Activated B cell treated with CpG ODN at 0.5 μM for 24 hours (primary cell): ENCODE results near the gene STIM1. TPM values are rescaled to one million over a fixed set of nuclear protein-coding genes. Genes with fewer than 3 reads are reported as not detected.

ENCODE experiments used
- ATAC-seq: fragments of 200-7000 bp; cut with Tn5 transposase; one replicate; pipeline ENCODE4 v1.10.0; 2021; ENCODE audit warnings: low read depth, mild to moderate bottlenecking, moderate library complexity
- CTCF ChIA-PET: fragments of 350-600 bp; sonication (Branson Sonifier 250); formaldehyde crosslinking; loops from one replicate; lab custom pipeline; 2021; ENCODE audit warnings: antibody characterized with exemption; lab: Charles Lee
- POLR2A ChIA-PET: fragments of 350-600 bp; sonication (Branson Sonifier 250); formaldehyde crosslinking; loops from one replicate; lab custom pipeline; 2021; ENCODE audit warnings: antibody characterized with exemption; lab: Charles Lee
- DNase-seq: peaks from one replicate; pipeline ENCODE4 v3.0.0; 2022
- H3K27ac Mint-ChIP-seq: one replicate; pipeline ENCODE4 v1.8.0; 2020; ENCODE audit warnings: mixed read lengths
- H3K27me3 Mint-ChIP-seq: one replicate; pipeline ENCODE4 v1.8.0; 2021; ENCODE audit warnings: mixed read lengths
- H3K36me3 Mint-ChIP-seq: one replicate; pipeline ENCODE4 v1.8.0; 2021; ENCODE audit warnings: low read depth, mixed read lengths
- H3K4me1 Mint-ChIP-seq: one replicate; pipeline ENCODE4 v1.8.0; 2021; ENCODE audit warnings: mixed read lengths
- H3K4me3 Mint-ChIP-seq: one replicate; pipeline ENCODE4 v1.8.0; 2020; ENCODE audit warnings: mild to moderate bottlenecking, mixed read lengths
- H3K9me3 Mint-ChIP-seq: one replicate; pipeline ENCODE4 v1.8.0; 2020; ENCODE audit warnings: mixed read lengths
- CTCF ChIP-seq: fragments of 200-600 bp; IDR thresholded peaks from one replicate; pipeline ENCODE4 v1.8.0; 2022; ENCODE audit warnings: antibody characterized with exemption, mild to moderate bottlenecking
- intact Hi-C: fragments of 100-400 bp; cut with micrococcal nuclease; formaldehyde crosslinking; loops from one replicate; pipeline ENCODE4 v1.15.1; 2024
- total RNA-seq: library from RNA; stranded (reverse); gene quantifications from 2 replicates; pipeline ENCODE4 v1.2.3, GENCODE V29; 2022

Gene STIM1
- total RNA-seq, 1 donor from 2014 or later, result 38.4 TPM

DNA sequence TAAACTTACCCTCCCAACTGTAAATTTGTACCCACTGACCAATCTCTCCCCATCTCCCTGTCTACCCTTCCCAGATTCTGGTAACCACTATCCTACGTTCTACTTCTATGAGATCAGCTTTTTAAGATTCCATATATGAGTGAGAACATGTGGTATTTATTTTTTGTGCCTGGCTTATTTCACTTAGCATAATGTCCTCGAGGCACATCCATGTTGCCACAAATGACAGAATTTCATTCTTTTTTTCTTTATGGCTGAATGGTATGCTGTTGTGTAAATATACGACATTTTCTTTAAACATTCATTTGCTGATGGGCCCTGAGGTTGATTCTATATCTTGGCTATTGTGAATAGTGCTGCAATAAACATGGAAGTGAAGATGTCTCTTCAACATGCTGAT is 164.4 kb downstream of the STIM1 start:
- Mint-ChIP-seq H3K9me3 (peaks cover 4% of the 10 kb centered on the region), H3K27me3 (no peaks in the 10 kb centered on the region), H3K4me1 (peaks cover 21% of the 10 kb centered on the region), H3K36me3 (peaks cover 25% of the 10 kb centered on the region), H3K27ac (peak overlapping the region; percentile 36), H3K4me3 (no peak overlapping the region)
- ChIA-PET POLR2A (no interaction called here), CTCF (interaction anchor here (1.4 kb wide), 1 partner anchor 170 kb away, joined by 3 read pairs; no protein-coding TSS in a partner anchor)
- TF ChIP-seq CTCF, result no peak
- intact Hi-C loops, result no loop called here
- DNase-seq, result no peak
- no peak for ATAC-seq

- no peak for TF ChIP-seq CTCF
- intact Hi-C loops, result no loop called here
- DNase-seq, result no peak
- Mint-ChIP-seq H3K9me3 (peaks cover 7% of the 10 kb centered on the region), H3K4me1 (peaks cover 10% of the 10 kb centered on the region), H3K36me3 (peaks cover 53% of the 10 kb centered on the region), H3K27me3 (no peaks in the 10 kb centered on the region), H3K27ac (no peak overlapping the region), H3K4me3 (no peak overlapping the region)
- ChIA-PET CTCF (interaction anchor here (0.6 kb wide), 1 partner anchor 48 kb away, joined by 3 read pairs; no protein-coding TSS in a partner anchor), POLR2A (no interaction called here)
- no peak for ATAC-seq
Measured at GRCh38 chr11:4022669-4023068, 167.2 kb downstream of the STIM1 start.

GRCh38 chr11:4025248-4025966 is 169.9 kb downstream of the STIM1 start:
- no peak for ATAC-seq
- ChIA-PET POLR2A (interaction anchor here (1.2 kb wide), 1 partner anchor 171 kb away, joined by 4 read pairs; no protein-coding TSS in a partner anchor), CTCF (interaction anchor here (2.0 kb wide), 1 partner anchor 171 kb away, joined by 7 read pairs; no protein-coding TSS in a partner anchor)
- H3K36me3 Mint-ChIP-seq, result peaks cover 60% of the 10 kb centered on the region
- no peak for DNase-seq
- no peak overlapping the region for H3K27ac Mint-ChIP-seq
- no peak for TF ChIP-seq CTCF
- H3K27me3 Mint-ChIP-seq, result no peaks in the 10 kb centered on the region
- intact Hi-C loops, result no loop called here
- no peaks in the 10 kb centered on the region for H3K4me1 Mint-ChIP-seq
- no peak overlapping the region for H3K4me3 Mint-ChIP-seq
- H3K9me3 Mint-ChIP-seq, result peaks cover 7% of the 10 kb centered on the region

GRCh38 chr11:4025967-4026324 is 170.5 kb downstream of the STIM1 start:
- no peak overlapping the region for H3K27ac Mint-ChIP-seq
- no peak overlapping the region for H3K4me3 Mint-ChIP-seq
- H3K9me3 Mint-ChIP-seq, result peaks cover 7% of the 10 kb centered on the region
- ATAC-seq (no peak), DNase-seq (no peak)
- intact Hi-C loops, result no loop called here
- H3K36me3 Mint-ChIP-seq, result peaks cover 61% of the 10 kb centered on the region
- CTCF ChIA-PET, result interaction anchor here (2.0 kb wide), 1 partner anchor 171 kb away, joined by 7 read pairs; no protein-coding TSS in a partner anchor
- H3K27me3 Mint-ChIP-seq, result no peaks in the 10 kb centered on the region
- H3K4me1 Mint-ChIP-seq, result no peaks in the 10 kb centered on the region
- POLR2A ChIA-PET, result interaction anchor here (1.2 kb wide), 1 partner anchor 171 kb away, joined by 4 read pairs; no protein-coding TSS in a partner anchor
- TF ChIP-seq CTCF, result no peak

- POLR2A ChIA-PET, result interaction anchor here (0.6 kb wide), 1 partner anchor 153 kb away, joined by 4 read pairs; no protein-coding TSS in a partner anchor
Measured at GRCh38 chr11:4026389-4026788, 170.9 kb downstream of the STIM1 start.

More at GRCh38 chr11:4026389-4026788, 170.9 kb downstream of the STIM1 start:
- Mint-ChIP-seq H3K4me1 (no peaks in the 10 kb centered on the region), H3K36me3 (peaks cover 62% of the 10 kb centered on the region), H3K27ac (no peak overlapping the region), H3K9me3 (peaks cover 7% of the 10 kb centered on the region), H3K4me3 (no peak overlapping the region), H3K27me3 (no peaks in the 10 kb centered on the region)
- CTCF ChIA-PET, result interaction anchor here (2.0 kb wide), 1 partner anchor 172 kb away, joined by 7 read pairs; no protein-coding TSS in a partner anchor
- intact Hi-C loops, result no loop called here
- no peak for TF ChIP-seq CTCF
- ATAC-seq, result no peak
- no peak for DNase-seq
